Erythroblast (primary cell): ENCODE results near the gene CDH6.

Experiments
- GATA1 ChIP-seq: IDR thresholded peaks from 2 replicates; pipeline ENCODE4 v1.6.1; 2011; ENCODE audit warnings: low read depth, mild to moderate bottlenecking, control low read depth, low read length, moderate library complexity
- POLR2A ChIP-seq: IDR thresholded peaks from 2 replicates; pipeline ENCODE4 v1.6.1; 2011; ENCODE audit warnings: mild to moderate bottlenecking, low read length

GRCh38 chr5:31301833-31302232 lies 108.3 kb downstream of the CDH6 start:
- TF ChIP-seq POLR2A (no peak), GATA1 (no peak)
